Measurements from ENCODE around the gene ATL2. TPM values are rescaled to one million over a fixed set of nuclear protein-coding genes. Genes with fewer than 3 reads are reported as not detected.

ATL2 gene
- total and polyA plus RNA-seq, 2 of the 8 experiments (the other 6 are each of a cell fraction or from before 2014, with no cell fraction given): 38.8 to 84.6 TPM

DNA sequence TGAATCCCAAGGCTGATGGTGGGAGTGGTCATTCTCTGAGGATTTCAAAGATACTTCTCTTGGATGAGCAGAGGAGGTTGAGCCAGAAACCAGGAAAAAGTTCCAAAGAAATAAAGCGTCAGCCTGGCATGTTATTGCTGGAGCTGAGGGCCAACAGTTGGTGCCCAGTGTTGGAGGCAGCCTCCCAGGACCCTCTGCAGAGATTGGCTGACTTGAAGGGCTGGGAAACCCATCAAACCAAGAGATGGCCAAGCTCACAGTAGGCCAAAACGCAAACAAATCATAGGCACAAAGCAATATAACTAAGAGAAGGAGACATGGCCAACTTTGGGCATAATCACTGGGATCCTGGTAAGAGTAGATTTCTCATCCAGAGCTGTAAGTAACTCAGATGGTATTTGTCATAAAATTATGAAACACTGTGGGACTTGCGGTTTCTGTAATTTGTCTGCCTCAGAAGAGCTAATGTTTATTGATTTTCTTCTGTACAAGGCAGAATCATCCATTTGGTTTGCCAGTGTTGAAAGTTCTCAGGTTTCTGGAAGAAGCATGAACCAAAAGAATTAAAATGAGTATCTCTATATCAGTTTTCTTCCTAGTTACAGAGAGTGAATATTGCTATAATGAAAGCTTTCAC, 108.3 kb downstream of the ATL2 start:
- Histone ChIP-seq H3K4me1 (replicated peaks in 1 of 4; ENCODE audit: control insufficient read depth in 3 of 4, insufficient read depth in 4 of 4, low read length in 3 of 4) (peaks cover 0 to 5% (median 0%) of the 10 kb centered on the region in 4 experiments; a peak in 2 of 7 replicates), H3K14ac (ENCODE audit: insufficient read length) (no peak overlapping the region), H3K18ac (ENCODE audit: extremely low read depth, low read length) (no peak overlapping the region), H3K79me2 (ENCODE audit: control insufficient read depth in 1 of 2, insufficient read depth in 2 of 2, low read length in 2 of 2) (no peaks in the 10 kb centered on the region), H4K91ac (replicated peaks; ENCODE audit: insufficient read length, low read length) (no peak overlapping the region), H3K56ac (replicated peaks; ENCODE audit: insufficient read length, low read depth, low read length) (no peak overlapping the region), H3K4ac (replicated peaks; ENCODE audit: insufficient read length, low read depth, low read length) (no peak overlapping the region), H3K36me3 (ENCODE audit: control insufficient read depth in 2 of 4, insufficient read depth in 4 of 4, low read length in 3 of 4) (no peaks in the 10 kb centered on the region), H3K27me3 (replicated peaks in 1 of 4; ENCODE audit: control insufficient read depth in 3 of 4, extremely low read depth in 1 of 4, insufficient read depth in 3 of 4, low read length in 3 of 4) (no peaks in the 10 kb centered on the region), H4K8ac (ENCODE audit: extremely low read depth, insufficient read depth, low read length) (no peak overlapping the region), H2BK12ac (ENCODE audit: low read depth, low read length) (no peak overlapping the region), H4K20me1 (replicated peaks in 1 of 2; ENCODE audit: control insufficient read depth in 1 of 2, insufficient read depth in 2 of 2, low read length in 2 of 2) (no peaks in the 10 kb centered on the region), H3K27ac (ENCODE audit: low read depth, low read length) (no peak overlapping the region), H2AK5ac (ENCODE audit: low read depth, low read length) (no peak overlapping the region), H3K9ac (replicated peaks in 1 of 4; ENCODE audit: extremely low read depth in 1 of 4, low read depth in 3 of 4, low read length in 3 of 4) (no peak overlapping the region), H3K4me2 (ENCODE audit: insufficient read depth in 1 of 2, low read depth in 2 of 2, low read length in 2 of 2) (no peak overlapping the region), H4K5ac (ENCODE audit: insufficient read length, low read depth, low read length) (no peak overlapping the region), H2BK15ac (ENCODE audit: low read length) (no peak overlapping the region), H3K4me3 (ENCODE audit: extremely low read depth in 1 of 4, insufficient read depth in 2 of 4, low read depth in 3 of 4, low read length in 4 of 4) (no peak overlapping the region), H3K9me3 (ENCODE audit: insufficient read depth in 2 of 2, low read depth in 1 of 2, low read length in 1 of 2) (no peaks in the 10 kb centered on the region), H2BK120ac (replicated peaks; ENCODE audit: low read depth, low read length) (no peak overlapping the region), H3K79me1 (ENCODE audit: low read depth, low read length) (no peaks in the 10 kb centered on the region), H2AFZ (ENCODE audit: low read length) (no peak overlapping the region), H2BK5ac (ENCODE audit: low read depth, low read length) (no peak overlapping the region), H3K23ac (ENCODE audit: insufficient read length) (no peak overlapping the region), H2BK20ac (ENCODE audit: low read length) (no peak overlapping the region), H3K23me2 (ENCODE audit: low read depth, low read length) (no peaks in the 10 kb centered on the region; the same call in 1 of the 2 replicates)
- no peak for FAIRE-seq
- WGBS, 2 experiments (ENCODE audit: extremely low coverage in 1 of 2, insufficient coverage in 1 of 2, insufficient read length in 1 of 2, insufficient replicate concordance in 2 of 2, low coverage in 1 of 2, low lambda C conversion rate in 2 of 2, missing lambda C conversion rate in 1 of 2): 82% methylated on average over 3 of the region's 3 CpGs; no CpG with 5 or more reads in 1 of the 2 experiments
- ChIA-PET CTCF (ENCODE audit: partially characterized antibody) (interaction anchor here (1.1 to 1.5 kb wide), 3 partner anchors 153 to 239 kb away, joined by 3 to 4 read pairs (median 3); partner anchors contain the start of gene CYP1B1), POLR2A (ENCODE audit: partially characterized antibody) (interaction anchor here (0.7 kb wide), 1 partner anchor 204 kb away, joined by 3 read pairs; no protein-coding TSS in a partner anchor)
- no peak for TF ChIP-seq YY1 (IDR thresholded peaks at IDR 0.05; ENCODE audit: low read depth, low read length)
- no peak for TF ChIP-seq RNF2 (IDR thresholded peaks at IDR 0.05; ENCODE audit: borderline replicate concordance, low read depth, low read length, missing control alignments, poor library complexity, severe bottlenecking)
- TF ChIP-seq, protein P1, sequence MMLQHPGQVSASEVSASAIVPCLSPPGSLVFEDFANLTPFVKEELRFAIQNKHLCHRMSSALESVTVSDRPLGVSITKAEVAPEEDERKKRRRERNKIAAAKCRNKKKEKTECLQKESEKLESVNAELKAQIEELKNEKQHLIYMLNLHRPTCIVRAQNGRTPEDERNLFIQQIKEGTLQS (IDR thresholded peaks at IDR 0.05; ENCODE audit: insufficient read depth, low read depth, low read length): no peak
- TF ChIP-seq RXRA (IDR thresholded peaks at IDR 0.05; ENCODE audit: insufficient read depth, low read depth, low read length): no peak
- no peak for TF ChIP-seq GABPA (IDR thresholded peaks at IDR 0.05; ENCODE audit: borderline replicate concordance, insufficient read depth, low read length)
- TF ChIP-seq, protein P2, sequence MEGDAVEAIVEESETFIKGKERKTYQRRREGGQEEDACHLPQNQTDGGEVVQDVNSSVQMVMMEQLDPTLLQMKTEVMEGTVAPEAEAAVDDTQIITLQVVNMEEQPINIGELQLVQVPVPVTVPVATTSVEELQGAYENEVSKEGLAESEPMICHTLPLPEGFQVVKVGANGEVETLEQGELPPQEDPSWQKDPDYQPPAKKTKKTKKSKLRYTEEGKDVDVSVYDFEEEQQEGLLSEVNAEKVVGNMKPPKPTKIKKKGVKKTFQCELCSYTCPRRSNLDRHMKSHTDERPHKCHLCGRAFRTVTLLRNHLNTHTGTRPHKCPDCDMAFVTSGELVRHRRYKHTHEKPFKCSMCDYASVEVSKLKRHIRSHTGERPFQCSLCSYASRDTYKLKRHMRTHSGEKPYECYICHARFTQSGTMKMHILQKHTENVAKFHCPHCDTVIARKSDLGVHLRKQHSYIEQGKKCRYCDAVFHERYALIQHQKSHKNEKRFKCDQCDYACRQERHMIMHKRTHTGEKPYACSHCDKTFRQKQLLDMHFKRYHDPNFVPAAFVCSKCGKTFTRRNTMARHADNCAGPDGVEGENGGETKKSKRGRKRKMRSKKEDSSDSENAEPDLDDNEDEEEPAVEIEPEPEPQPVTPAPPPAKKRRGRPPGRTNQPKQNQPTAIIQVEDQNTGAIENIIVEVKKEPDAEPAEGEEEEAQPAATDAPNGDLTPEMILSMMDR (IDR thresholded peaks at IDR 0.05; ENCODE audit: control extremely low read depth in 1 of 3, insufficient read depth in 1 of 3, low read depth in 1 of 3, low read length in 3 of 3): no peak
- no peak for TF ChIP-seq MAFK (IDR thresholded peaks at IDR 0.05; ENCODE audit: low read depth, low read length)
- no peak for DNase-seq (ENCODE audit: low read depth in 1 of 2, low spot score in 2 of 2)

Data from H1 (cell line).